H9 (cell line): ENCODE measurements around the gene MACROH2A1. TPM values are rescaled to one million over a fixed set of nuclear protein-coding genes. Genes with fewer than 3 reads are reported as not detected.

Source experiments
- DNase-seq: peaks from one replicate; pipeline ENCODE4 v3.0.0-alpha.2; 2017
- H2AFZ ChIP-seq: one replicate; pipeline ENCODE4 v1.6.1; 2013; ENCODE audit warnings: mild to moderate bottlenecking, low read length, control low read depth, moderate library complexity
- H2AK5ac ChIP-seq: 2 replicates; pipeline ENCODE4 v1.6.1; 2013; ENCODE audit warnings: low read length, control low read depth, mixed read lengths; ENCODE audit not compliant: insufficient read length
- H2BK120ac ChIP-seq: one replicate; pipeline ENCODE4 v1.6.1; 2013; ENCODE audit warnings: low read depth, mild to moderate bottlenecking, low read length, control low read depth, inconsistent platforms; ENCODE audit not compliant: poor library complexity, severe bottlenecking
- H2BK12ac ChIP-seq: 2 replicates; pipeline ENCODE4 v1.6.1; 2013; ENCODE audit warnings: low read length, control low read depth, mixed read lengths, low read depth; ENCODE audit not compliant: insufficient read length
- H2BK15ac ChIP-seq: 2 replicates; pipeline ENCODE4 v1.6.1; 2013; ENCODE audit warnings: low read depth, low read length, control low read depth
- H2BK20ac ChIP-seq: one replicate; pipeline ENCODE4 v1.6.1; 2013; ENCODE audit warnings: low read depth, mild to moderate bottlenecking, low read length, control low read depth, inconsistent platforms; ENCODE audit not compliant: poor library complexity, severe bottlenecking
- H2BK5ac ChIP-seq: 2 replicates; pipeline ENCODE4 v1.6.1; 2013; ENCODE audit warnings: low read length, control low read depth, mixed read lengths; ENCODE audit not compliant: insufficient read length
- H3K14ac ChIP-seq: 2 replicates; pipeline ENCODE4 v1.6.1; 2013; ENCODE audit warnings: low read length, control low read depth; ENCODE audit not compliant: insufficient read depth
- H3K18ac ChIP-seq: 2 replicates; pipeline ENCODE4 v1.6.1; 2013; ENCODE audit warnings: low read depth, mild to moderate bottlenecking, mixed read lengths, low read length, control low read depth; ENCODE audit not compliant: insufficient read length
- H3K23ac ChIP-seq: 2 replicates; pipeline ENCODE4 v1.6.1; 2013; ENCODE audit warnings: low read length, control low read depth, mixed read lengths, low read depth; ENCODE audit not compliant: insufficient read length
- H3K23me2 ChIP-seq: 2 replicates; pipeline ENCODE4 v1.6.1; 2013; ENCODE audit warnings: low read depth, mild to moderate bottlenecking, mixed read lengths, low read length, control low read depth; ENCODE audit not compliant: insufficient read length, poor library complexity, severe bottlenecking
- H3K27ac ChIP-seq: 2 replicates; pipeline ENCODE4 v1.5.1; 2013; ENCODE audit warnings: low read length, control low read depth, mixed read lengths, low read depth; ENCODE audit not compliant: insufficient read length
- H3K27me3 ChIP-seq: 2 replicates; pipeline ENCODE4 v1.6.1; 2013; ENCODE audit warnings: low read length, control low read depth, inconsistent platforms; ENCODE audit not compliant: insufficient read depth
- H3K4ac ChIP-seq: 2 replicates; pipeline ENCODE4 v1.6.1; 2013; ENCODE audit warnings: low read depth, mild to moderate bottlenecking, control low read depth, inconsistent platforms, low read length, moderate library complexity
- H3K4me1 ChIP-seq: 2 replicates; pipeline ENCODE4 v1.6.1; 2013; ENCODE audit warnings: low read length, control low read depth, inconsistent platforms; ENCODE audit not compliant: insufficient read depth
- H3K4me2 ChIP-seq: 2 replicates; pipeline ENCODE4 v1.6.1; 2013; ENCODE audit warnings: low read length, control low read depth, mixed read lengths; ENCODE audit not compliant: insufficient read length, insufficient read depth
- H3K56ac ChIP-seq: 2 replicates; pipeline ENCODE4 v1.6.1; 2013; ENCODE audit warnings: low read depth, mild to moderate bottlenecking, mixed read lengths, low read length, control low read depth; ENCODE audit not compliant: insufficient read length
- H3K79me1 ChIP-seq: 2 replicates; pipeline ENCODE4 v1.6.1; 2013; ENCODE audit warnings: low read depth, mild to moderate bottlenecking, moderate library complexity, low read length, control low read depth, inconsistent platforms; ENCODE audit not compliant: insufficient read depth, poor library complexity, severe bottlenecking
- H3K79me2 ChIP-seq: 2 replicates; pipeline ENCODE4 v1.6.1; 2013; ENCODE audit warnings: low read length, control low read depth, inconsistent platforms; ENCODE audit not compliant: insufficient read depth
- H3K9ac ChIP-seq: 2 replicates; pipeline ENCODE4 v1.6.1; 2013; ENCODE audit warnings: low read length, control low read depth, mixed read lengths; ENCODE audit not compliant: insufficient read length; ENCODE audit errors: extremely low read depth
- H3K9me3 ChIP-seq: one replicate; pipeline ENCODE4 v1.6.1; 2013; ENCODE audit warnings: low read depth, low read length, inconsistent platforms; ENCODE audit not compliant: control insufficient read depth
- H3T11ph ChIP-seq: one replicate; pipeline ENCODE4 v1.6.1; 2013; ENCODE audit warnings: mild to moderate bottlenecking, low read length, control low read depth, inconsistent platforms
- H4K20me1 ChIP-seq: one replicate; pipeline ENCODE4 v1.6.1; 2013; ENCODE audit not compliant: control insufficient read depth, insufficient read length, insufficient read depth
- H4K5ac ChIP-seq: 2 replicates; pipeline ENCODE4 v1.6.1; 2013; ENCODE audit warnings: low read depth, mild to moderate bottlenecking, mixed read lengths, low read length, control low read depth; ENCODE audit not compliant: insufficient read length
- H4K8ac ChIP-seq: replicated peaks from 2 replicates; pipeline ENCODE4 v1.6.1; 2013; ENCODE audit warnings: low read length, control low read depth, mixed read lengths, low read depth; ENCODE audit not compliant: insufficient read length
- H4K91ac ChIP-seq: 2 replicates; pipeline ENCODE4 v1.6.1; 2013; ENCODE audit warnings: low read depth, mild to moderate bottlenecking, moderate library complexity, mixed read lengths, low read length, control low read depth; ENCODE audit not compliant: insufficient read length
- H3K27ac Mint-ChIP-seq, 3 experiments: 2 replicates in 2 of 3; 3 replicates in 1 of 3; pipeline ENCODE4 v1.8.0; 2020 to 2021; ENCODE audit warnings: mixed read lengths in 3 of 3, mild to moderate bottlenecking in 1 of 3, moderate library complexity in 1 of 3
- H3K27me3 Mint-ChIP-seq: 2 replicates; pipeline ENCODE4 v1.8.0; 2021; ENCODE audit warnings: low read depth, mild to moderate bottlenecking, moderate library complexity, mixed read lengths
- H3K36me3 Mint-ChIP-seq, 3 experiments: 2 replicates in 2 of 3; 3 replicates in 1 of 3; pipeline ENCODE4 v1.8.0; 2020 to 2021; ENCODE audit warnings: low read depth in 3 of 3, mixed read lengths in 3 of 3; ENCODE audit not compliant: insufficient read depth in 1 of 3
- H3K4me1 Mint-ChIP-seq, 2 experiments: 2 replicates each; pipeline ENCODE4 v1.8.0; 2020; ENCODE audit warnings: mixed read lengths in 2 of 2
- H3K4me3 Mint-ChIP-seq, 2 experiments: 2 replicates in 1 of 2; 3 replicates in 1 of 2; pipeline ENCODE4 v1.8.0; 2020 to 2021; ENCODE audit warnings: mild to moderate bottlenecking in 2 of 2, mixed read lengths in 2 of 2, moderate library complexity in 1 of 2
- H3K9me3 Mint-ChIP-seq, 2 experiments: 2 replicates in 1 of 2; 3 replicates in 1 of 2; pipeline ENCODE4 v1.8.0; 2020; ENCODE audit warnings: mild to moderate bottlenecking in 2 of 2, mixed read lengths in 2 of 2, moderate library complexity in 1 of 2
- CTCF ChIP-seq: fragments of 200-600 bp; sonication (generic); conservative IDR thresholded peaks from 3 replicates; pipeline ENCODE4 v1.8.0; 2021; ENCODE audit warnings: antibody characterized with exemption, mild to moderate bottlenecking
- WGBS: extraction: QIAGEN DNeasy Blood & Tissue Kit; methylation state at CpG from one replicate; pipeline ENCODE4 v1.1.7; 2013; ENCODE audit warnings: missing lambda C conversion rate, low lambda C conversion rate, mixed read lengths; ENCODE audit not compliant: insufficient read length; ENCODE audit errors: extremely low coverage; 5-methylcytosine and 5-hydroxymethylcytosine counted together
- total RNA-seq: library from RNA; stranded (reverse); gene quantifications from 2 replicates; pipeline ENCODE4 v1.2.1, GENCODE V29; 2021

The MACROH2A1 gene
- total RNA-seq, 1 experiment from 2014 or later: 111 TPM

GRCh38 chr5:135303582-135304173, 95.4 kb downstream of the MACROH2A1 start:
- Histone ChIP-seq H2BK12ac (no peak overlapping the region), H2AFZ (no peak overlapping the region), H4K20me1 (no peaks in the 10 kb centered on the region), H3K14ac (no peak overlapping the region), H2BK5ac (no peak overlapping the region), H3K9me3 (no peaks in the 10 kb centered on the region), H3K9ac (no peak overlapping the region), H3K27ac (no peak overlapping the region), H3T11ph (no peak overlapping the region), H3K23ac (no peak overlapping the region), H3K4me1 (no peaks in the 10 kb centered on the region), H3K27me3 (no peaks in the 10 kb centered on the region; the same call in 1 of the 2 replicates), H4K5ac (no peak overlapping the region), H4K91ac (no peak overlapping the region), H3K56ac (no peak overlapping the region), H3K23me2 (no peaks in the 10 kb centered on the region), H2BK15ac (no peak overlapping the region), H3K79me2 (no peaks in the 10 kb centered on the region), H4K8ac (no peak overlapping the region), H3K79me1 (no peaks in the 10 kb centered on the region), H2BK20ac (no peak overlapping the region), H2BK120ac (no peak overlapping the region), H3K4me2 (no peak overlapping the region), H2AK5ac (no peak overlapping the region), H3K18ac (no peak overlapping the region), H3K4ac (no peak overlapping the region)
- Mint-ChIP-seq H3K27me3 (peaks cover 46% of the 10 kb centered on the region), H3K4me1 (peaks cover 5 to 15% of the 10 kb centered on the region in 2 experiments), H3K9me3 (no peaks in the 10 kb centered on the region), H3K27ac (no peak overlapping the region), H3K4me3 (no peak overlapping the region), H3K36me3 (no peaks in the 10 kb centered on the region)
- DNase-seq: no peak
- WGBS: no CpG with 5 or more reads among the region's 6 CpGs
- TF ChIP-seq CTCF: no peak
